ENCODE measurements around the gene HIP1. TPM values are rescaled to one million over a fixed set of nuclear protein-coding genes. Genes with fewer than 3 reads are reported as not detected.
A peak's percentile ranks its signal among the peaks of the same experiment; 100 is the strongest.
"Not testable (repeated sequence)": the region's sequence is repeated elsewhere in the genome, so short reads cannot be mapped to it uniquely, and the experiment has no call there.

HIP1 gene
- total RNA-seq, 2 experiments from 2014 or later = 2.2 to 2.8 TPM

DNA sequence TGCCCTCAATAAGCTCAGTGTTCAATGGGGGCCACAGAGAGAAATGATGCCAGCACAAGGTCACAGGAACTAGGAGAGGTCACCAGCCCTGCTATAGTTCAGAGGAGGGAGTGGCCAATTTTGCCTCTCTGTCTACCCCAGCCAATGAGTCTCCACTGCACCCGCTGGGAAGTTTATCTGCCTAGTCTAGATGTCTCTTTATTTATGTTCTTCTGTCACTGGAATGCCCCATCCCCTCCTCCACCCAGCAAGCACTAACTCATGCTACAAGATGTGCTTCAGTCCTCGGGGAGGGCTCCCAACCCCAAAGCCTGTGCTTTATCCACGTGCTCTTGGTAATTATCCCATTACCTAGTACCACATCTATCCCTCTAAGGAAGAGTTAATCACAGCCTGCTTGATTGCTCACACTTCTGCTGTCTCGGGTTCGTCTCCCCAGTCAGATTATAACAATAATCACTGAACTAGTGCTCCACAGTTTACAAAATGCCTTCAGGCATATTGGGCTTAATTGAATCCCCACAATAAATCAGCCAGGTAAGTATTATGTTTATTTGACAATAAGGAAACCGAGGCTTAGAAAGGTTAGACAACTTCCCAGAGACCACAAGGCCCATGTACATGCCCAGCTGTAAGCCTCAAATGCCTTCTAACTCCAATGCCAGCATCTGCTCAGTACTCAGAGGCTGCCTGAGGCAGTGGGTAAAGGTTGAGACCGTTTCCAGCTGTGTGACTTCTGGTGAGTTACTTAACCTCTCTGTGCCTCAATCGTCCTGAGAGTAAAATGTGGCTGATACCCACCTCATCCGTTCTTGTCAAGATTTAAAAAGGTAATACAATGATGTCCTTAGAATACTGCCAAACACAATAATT is 3.9 kb downstream of the HIP1 start:
- POLR2A ChIA-PET = no interaction called here

GRCh38 chr7:75732764-75733630 is 5.7 kb downstream of the HIP1 start:
- Mint-ChIP-seq H3K27ac (no peak overlapping the region), H3K9me3 (no peaks in the 10 kb centered on the region), H3K27me3 (peaks cover 8% of the 10 kb centered on the region), H3K36me3 (ENCODE audit: low read depth) (no peaks in the 10 kb centered on the region), H3K4me3 (no peak overlapping the region), H3K4me1 (peaks cover 19% of the 10 kb centered on the region)
- DNase-seq = no peak
- POLR2A ChIA-PET = no interaction called here
- CTCF ChIA-PET = interaction anchor here (0.5 to 1.3 kb wide), 2 partner anchors 12 to 21 kb away, joined by 3 read pairs; no protein-coding TSS in a partner anchor

More for the DNA sequence above, 3.9 kb downstream of the HIP1 start:
- no peaks in the 10 kb centered on the region for H3K9me3 Mint-ChIP-seq
- H3K4me3 Mint-ChIP-seq = no peak overlapping the region
- H3K4me1 Mint-ChIP-seq = peaks cover 16% of the 10 kb centered on the region
- no peak for DNase-seq
- H3K36me3 Mint-ChIP-seq (ENCODE audit: low read depth) = no peaks in the 10 kb centered on the region
- H3K27me3 Mint-ChIP-seq = peaks cover 10% of the 10 kb centered on the region
- H3K27ac Mint-ChIP-seq = no peak overlapping the region
- CTCF ChIA-PET = no interaction called here

DNA sequence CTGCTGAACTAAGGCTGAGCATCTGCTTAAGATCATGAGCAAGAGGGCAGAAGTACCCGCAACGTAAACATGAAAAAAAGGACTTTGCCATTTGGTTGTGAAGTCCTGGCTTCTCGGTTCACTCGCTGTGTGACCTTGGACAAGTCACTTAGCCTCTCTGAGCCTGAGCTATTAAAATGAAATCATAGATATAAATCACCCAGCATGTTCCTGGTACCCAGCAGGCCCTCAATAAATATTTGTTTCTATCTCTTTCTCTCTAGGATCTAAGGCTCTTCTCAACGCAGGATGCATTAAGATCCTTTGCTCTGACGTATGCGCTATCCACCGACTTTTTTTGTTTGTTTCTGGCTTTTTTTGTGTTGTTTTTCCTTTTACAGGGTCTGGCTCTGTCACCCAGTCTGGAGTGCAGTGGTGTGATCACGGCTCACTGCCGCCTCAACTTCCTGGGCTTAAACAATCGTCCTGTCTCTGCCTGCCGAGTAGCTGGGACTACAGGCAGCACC is 6.7 kb downstream of the HIP1 start:
- no peak for DNase-seq
- H3K27ac Mint-ChIP-seq = no peak overlapping the region
- peaks cover 20% of the 10 kb centered on the region for H3K4me1 Mint-ChIP-seq
- ChIA-PET POLR2A (no interaction called here), CTCF (interaction anchor here (0.8 to 1.3 kb wide), 2 partner anchors 20 to 226 kb away, joined by 3 read pairs; no protein-coding TSS in a partner anchor)
- H3K9me3 Mint-ChIP-seq = no peaks in the 10 kb centered on the region
- peaks cover 3% of the 10 kb centered on the region for H3K27me3 Mint-ChIP-seq
- no peaks in the 10 kb centered on the region for H3K36me3 Mint-ChIP-seq (ENCODE audit: low read depth)
- H3K4me3 Mint-ChIP-seq = no peak overlapping the region

GRCh38 chr7:75729851-75730274 is 8.9 kb downstream of the HIP1 start:
- H3K4me1 Mint-ChIP-seq = peaks cover 20% of the 10 kb centered on the region
- no peaks in the 10 kb centered on the region for H3K36me3 Mint-ChIP-seq (ENCODE audit: low read depth)
- no peak for DNase-seq
- H3K4me3 Mint-ChIP-seq = no peak overlapping the region
- no peaks in the 10 kb centered on the region for H3K27me3 Mint-ChIP-seq
- peak overlapping the region; percentile 71 for H3K27ac Mint-ChIP-seq
- no peaks in the 10 kb centered on the region for H3K9me3 Mint-ChIP-seq
- CTCF ChIA-PET = no interaction called here
- POLR2A ChIA-PET = no interaction called here

GRCh38 chr7:75727881-75728593 is 10.7 kb downstream of the HIP1 start:
- H3K9me3 Mint-ChIP-seq = no peaks in the 10 kb centered on the region
- peak; percentile 59 for DNase-seq
- peaks cover 20% of the 10 kb centered on the region for H3K4me1 Mint-ChIP-seq
- CTCF ChIA-PET = interaction anchor here (0.7 kb wide), 1 partner anchor 623 kb away, joined by 3 read pairs; no protein-coding TSS in a partner anchor
- POLR2A ChIA-PET = no interaction called here
- H3K27ac Mint-ChIP-seq = peak overlapping the region; percentile 83
- H3K27me3 Mint-ChIP-seq = no peaks in the 10 kb centered on the region
- no peak overlapping the region for H3K4me3 Mint-ChIP-seq
- H3K36me3 Mint-ChIP-seq (ENCODE audit: low read depth) = no peaks in the 10 kb centered on the region

GRCh38 chr7:75727351-75727750 is 11.4 kb downstream of the HIP1 start:
- H3K9me3 Mint-ChIP-seq; DNase-seq; H3K36me3 Mint-ChIP-seq (ENCODE audit: low read depth); H3K27me3 Mint-ChIP-seq; H3K4me3 Mint-ChIP-seq; POLR2A ChIA-PET: not testable (repeated sequence)
- Mint-ChIP-seq H3K27ac (peak overlapping the region; percentile 83), H3K4me1 (peaks cover 20% of the 10 kb centered on the region)
- CTCF ChIA-PET = interaction anchor here (0.7 kb wide), 1 partner anchor 623 kb away, joined by 3 read pairs; no protein-coding TSS in a partner anchor

GRCh38 chr7:75725306-75725705 is 13.4 kb downstream of the HIP1 start:
- POLR2A ChIA-PET = no interaction called here
- Mint-ChIP-seq H3K4me1 (peaks cover 20% of the 10 kb centered on the region), H3K9me3 (no peaks in the 10 kb centered on the region), H3K36me3 (ENCODE audit: low read depth) (no peaks in the 10 kb centered on the region), H3K4me3 (no peak overlapping the region), H3K27ac (no peak overlapping the region), H3K27me3 (no peaks in the 10 kb centered on the region)
- CTCF ChIA-PET = no interaction called here
- no peak for DNase-seq

DNA sequence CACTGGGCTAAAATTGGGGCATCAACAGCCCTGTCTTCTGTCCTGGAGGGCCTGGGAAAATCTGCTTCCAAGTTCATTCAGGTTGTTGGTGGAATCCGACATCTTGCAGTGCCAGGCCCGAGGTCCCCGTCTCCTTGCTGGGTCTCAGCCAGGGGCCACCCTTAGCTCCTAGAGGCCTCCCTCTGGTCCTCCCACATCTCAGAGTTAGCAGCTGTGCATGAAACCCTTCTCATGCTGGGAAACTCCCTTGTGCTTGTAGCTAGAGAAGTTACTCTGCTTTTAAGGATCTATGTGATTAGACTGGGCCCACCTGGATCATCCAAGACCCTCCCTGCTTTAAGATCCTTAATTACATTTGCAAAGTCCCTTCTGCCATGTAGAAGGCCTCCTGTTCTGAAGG is 15.3 kb downstream of the HIP1 start:
- ChIA-PET POLR2A (no interaction called here), CTCF (no interaction called here)
- Mint-ChIP-seq H3K27me3 (no peaks in the 10 kb centered on the region), H3K4me3 (no peak overlapping the region), H3K9me3 (no peaks in the 10 kb centered on the region), H3K4me1 (peaks cover 9% of the 10 kb centered on the region), H3K27ac (no peak overlapping the region), H3K36me3 (ENCODE audit: low read depth) (no peaks in the 10 kb centered on the region)
- DNase-seq = no peak

DNA sequence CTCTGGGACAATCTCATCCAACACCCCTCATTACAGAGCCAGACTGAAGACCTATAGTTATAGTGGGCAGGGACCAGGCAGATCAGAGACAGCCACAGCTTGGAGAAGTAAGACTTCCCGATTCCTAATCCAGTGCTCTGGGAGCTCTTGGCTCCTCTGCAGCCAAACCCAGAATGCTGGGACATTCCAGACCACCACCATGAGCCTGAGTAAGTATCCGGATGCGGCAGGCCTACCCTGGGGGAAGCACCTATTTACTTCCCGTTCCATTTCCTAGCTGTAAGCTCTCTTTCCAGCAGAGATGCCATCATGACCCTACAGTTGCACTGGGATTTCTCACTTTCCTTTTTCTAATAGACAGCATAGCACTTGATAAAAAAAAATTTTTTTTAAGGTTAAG is 16.4 kb downstream of the HIP1 start:
- H3K36me3 Mint-ChIP-seq (ENCODE audit: low read depth) = no peaks in the 10 kb centered on the region
- ChIA-PET CTCF (interaction anchor here (0.5 kb wide), 1 partner anchor 1172 kb away, joined by 3 read pairs; no protein-coding TSS in a partner anchor), POLR2A (no interaction called here)

GRCh38 chr7:75721922-75722321 is 16.8 kb downstream of the HIP1 start:
- H3K36me3 Mint-ChIP-seq (ENCODE audit: low read depth); H3K9me3 Mint-ChIP-seq; POLR2A ChIA-PET; H3K4me1 Mint-ChIP-seq; H3K27ac Mint-ChIP-seq; H3K27me3 Mint-ChIP-seq; DNase-seq; H3K4me3 Mint-ChIP-seq: not testable (repeated sequence)
- CTCF ChIA-PET = interaction anchor here (0.5 to 0.9 kb wide), 2 partner anchors 299 to 1172 kb away, joined by 3 to 4 read pairs; no protein-coding TSS in a partner anchor

More for the DNA sequence above, 16.4 kb downstream of the HIP1 start:
- no peak overlapping the region for H3K27ac Mint-ChIP-seq
- H3K4me1 Mint-ChIP-seq = no peaks in the 10 kb centered on the region
- H3K27me3 Mint-ChIP-seq = no peaks in the 10 kb centered on the region
- H3K9me3 Mint-ChIP-seq = no peaks in the 10 kb centered on the region
- DNase-seq = no peak
- H3K4me3 Mint-ChIP-seq = no peak overlapping the region

- Mint-ChIP-seq H3K27me3 (no peaks in the 10 kb centered on the region), H3K9me3 (no peaks in the 10 kb centered on the region), H3K4me3 (no peak overlapping the region), H3K36me3 (ENCODE audit: low read depth) (no peaks in the 10 kb centered on the region), H3K27ac (no peak overlapping the region), H3K4me1 (no peaks in the 10 kb centered on the region)
- POLR2A ChIA-PET = no interaction called here
- CTCF ChIA-PET = interaction anchor here (0.9 kb wide), 1 partner anchor 300 kb away, joined by 4 read pairs; no protein-coding TSS in a partner anchor
- no peak for DNase-seq
Observed at GRCh38 chr7:75721426-75721825, 17.3 kb downstream of the HIP1 start.

DNA sequence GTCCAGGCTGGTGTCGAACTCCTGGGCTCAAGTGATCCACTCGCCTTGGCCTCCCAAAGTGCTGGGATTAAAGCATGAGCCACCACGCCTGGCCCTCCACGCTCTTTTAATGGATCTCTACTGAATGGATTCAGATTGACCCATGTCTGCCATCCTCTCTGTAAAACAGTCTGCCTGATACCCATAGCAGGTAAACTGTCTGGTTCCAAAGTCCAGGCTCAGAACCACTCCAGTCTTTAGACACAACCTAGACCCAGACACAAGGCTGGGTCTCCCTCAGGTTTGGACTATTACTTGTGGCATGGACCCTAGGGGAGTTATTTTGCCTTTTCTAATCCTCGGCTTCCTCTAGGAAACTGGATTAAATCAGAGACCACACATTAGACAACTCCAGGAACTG is 19.1 kb downstream of the HIP1 start:
- POLR2A ChIA-PET = no interaction called here
- Mint-ChIP-seq H3K9me3 (no peaks in the 10 kb centered on the region), H3K27ac (no peak overlapping the region), H3K4me3 (no peak overlapping the region), H3K4me1 (no peaks in the 10 kb centered on the region), H3K36me3 (ENCODE audit: low read depth) (no peaks in the 10 kb centered on the region), H3K27me3 (no peaks in the 10 kb centered on the region)
- CTCF ChIA-PET = no interaction called here
- DNase-seq = no peak
